Measurements from ENCODE around the gene PIR.

- TF ChIP-seq TAF1 (IDR thresholded peaks at IDR 0.05; ENCODE audit: control insufficient read depth, extremely low read depth, insufficient read depth, low read length, severe bottlenecking): no peak
- no peak for TF ChIP-seq ZBTB34 (CRISPR knock-in tag; IDR thresholded peaks at IDR 0.05)
- TF ChIP-seq FOSL1 (tag; conservative IDR thresholded peaks at IDR 0.05): no peak
- no peak for TF ChIP-seq HNRNPL (IDR thresholded peaks at IDR 0.05; ENCODE audit: low read depth, low read length)
- TF ChIP-seq MAFF (IDR thresholded peaks at IDR 0.05; ENCODE audit: low read length): no peak
Measured at GRCh38 chrX:15391850-15392249, 101.3 kb downstream of the PIR start.
